ENCODE results near the gene ALDH9A1.

Gene ALDH9A1

GRCh38 chr1:165616987-165617546 lies 81.3 kb downstream of the ALDH9A1 start:
- no peak for DNase-seq

DNA sequence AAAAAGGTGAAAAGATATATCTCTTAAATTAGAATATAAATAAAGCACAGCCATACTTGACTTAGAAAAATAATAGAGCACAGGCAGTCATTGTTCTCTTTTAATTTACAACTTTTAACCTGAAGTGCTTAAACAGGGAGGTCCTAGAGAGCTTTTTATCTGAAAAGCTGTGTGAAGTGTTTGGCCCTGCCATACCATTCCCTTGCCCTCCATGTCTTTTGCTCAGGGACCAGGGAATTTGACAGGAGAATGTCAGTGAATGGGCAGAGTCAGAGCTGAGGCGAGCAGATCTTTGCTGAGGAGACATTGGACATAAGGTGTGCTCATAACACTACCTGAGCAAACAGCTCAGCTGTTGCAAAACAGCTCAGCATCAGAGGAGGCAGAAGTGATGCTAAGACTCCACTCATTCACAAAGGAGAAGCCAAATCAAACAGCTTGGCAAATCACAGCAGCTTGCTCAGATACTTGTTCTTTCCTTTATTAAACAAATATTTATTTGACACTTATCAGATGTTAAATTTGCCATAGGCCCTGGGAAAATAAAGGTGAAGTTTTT lies 82.2 kb downstream of the ALDH9A1 start:
- DNase-seq: no peak
